ENCODE results near the gene MISP. TPM values are rescaled to one million over a fixed set of nuclear protein-coding genes. Genes with fewer than 3 reads are reported as not detected.

Gene MISP
- total and polyA plus RNA-seq, 7 experiments from 2014 or later, result not detected

DNA sequence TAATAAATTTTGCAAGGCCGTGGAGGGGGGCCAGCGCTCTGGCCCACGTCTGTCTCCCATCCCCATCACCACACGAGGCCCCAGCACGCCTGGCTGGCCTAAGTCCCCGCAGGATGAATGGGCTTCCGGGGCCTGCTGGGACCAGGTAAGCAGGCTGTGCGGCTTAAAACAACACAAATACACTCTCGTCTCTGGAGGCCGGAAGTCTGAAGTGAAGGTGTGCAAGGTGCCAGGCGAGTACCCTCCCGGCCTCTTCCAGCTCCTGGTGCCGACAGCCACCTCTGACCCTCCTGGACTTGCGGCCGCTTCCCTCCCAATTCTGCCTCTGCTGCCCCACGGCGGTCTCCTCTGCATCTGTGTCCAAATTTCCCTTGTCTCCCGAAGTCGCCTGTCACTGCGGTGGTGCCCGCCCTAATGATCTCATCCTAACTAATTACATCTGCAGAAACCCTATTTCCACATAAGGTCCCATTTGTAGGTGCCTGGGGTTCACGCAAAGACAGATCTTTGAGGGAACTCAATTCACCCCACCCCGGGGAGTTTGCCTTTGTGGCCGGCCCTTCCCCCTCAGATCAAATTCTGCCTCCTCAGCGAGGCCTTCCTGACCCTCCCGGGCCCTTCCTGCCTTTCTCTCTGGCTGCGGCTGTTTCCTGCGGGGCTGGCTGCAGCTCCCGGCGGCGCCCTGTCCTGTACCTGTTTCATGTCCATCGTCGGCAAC lies 38.2 kb downstream of the MISP start:
- intact Hi-C loops (cut with micrococcal nuclease), result no loop called here
- Mint-ChIP-seq H3K36me3 (no peaks in the 10 kb centered on the region), H3K4me1 (peaks cover 0 to 7% (median 0%) of the 10 kb centered on the region in 7 donors), H3K27me3 (peaks cover 0 to 11% (median 0%) of the 10 kb centered on the region in 5 donors), H3K4me3 (peak overlapping the region in 2 of 10 donors; percentile 25 to 42), H3K9me3 (no peaks in the 10 kb centered on the region), H3K27ac (peak overlapping the region in 6 of 9 donors; percentile 1 to 92 (median 50))
- ChIA-PET POLR2A (no interaction called here), CTCF (no interaction called here)
- H3K4me1 ChIP-seq (ENCODE audit: control insufficient read depth in 2 of 2, insufficient read depth in 2 of 2, low read length in 2 of 2), result no peaks in the 10 kb centered on the region
- no peak overlapping the region for H3K27ac ChIP-seq (ENCODE audit: low read depth, low read length)
- H3K27me3 ChIP-seq (ENCODE audit: control insufficient read depth in 2 of 2, insufficient read depth in 2 of 2, low read length in 2 of 2), result no peaks in the 10 kb centered on the region
- ATAC-seq, result peak; percentile 18
- DNase-seq, result no peak
- no peak overlapping the region for H3K4me3 ChIP-seq (ENCODE audit: low read length)
- H3K36me3 ChIP-seq (ENCODE audit: control insufficient read depth in 2 of 3, insufficient read depth in 3 of 3, low read length in 3 of 3), result no peaks in the 10 kb centered on the region
- H3K9me3 ChIP-seq (ENCODE audit: control insufficient read depth in 2 of 3, low read length in 3 of 3), result no peaks in the 10 kb centered on the region

DNA sequence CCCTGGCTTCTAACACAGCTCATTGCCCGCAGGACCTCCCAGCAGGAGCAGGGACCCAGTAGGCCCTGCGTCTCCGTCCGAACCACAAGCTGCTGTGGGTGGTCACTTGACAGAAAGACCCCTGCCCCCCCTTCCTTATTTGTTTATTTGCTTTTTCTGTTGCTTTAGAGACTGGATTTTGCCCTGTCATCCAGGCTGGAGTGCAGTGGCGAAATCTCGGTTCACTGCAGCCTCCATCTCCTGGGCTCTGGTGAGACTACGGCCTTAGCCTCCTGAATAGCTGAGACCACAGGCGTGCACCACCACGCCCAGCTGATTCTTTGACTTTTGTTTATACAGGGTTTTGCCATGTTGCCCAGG lies 38.8 kb downstream of the MISP start:
- POLR2A ChIA-PET, result no interaction called here
- no peak overlapping the region for H3K27ac ChIP-seq (ENCODE audit: low read depth, low read length)
- Mint-ChIP-seq H3K27me3 (peaks cover 0 to 11% (median 0%) of the 10 kb centered on the region in 5 donors), H3K4me1 (peaks cover 0 to 7% (median 0%) of the 10 kb centered on the region in 7 donors), H3K9me3 (no peaks in the 10 kb centered on the region), H3K36me3 (no peaks in the 10 kb centered on the region), H3K27ac (peak overlapping the region in 2 of 9 donors; percentile 20 to 41), H3K4me3 (no peak overlapping the region)
- intact Hi-C loops (cut with micrococcal nuclease), result loop anchor here in 1 of 2 donors (10.0 kb wide), 1 partner anchor 455 kb away; the partner anchor contains the start of genes ATP5F1D and MIDN
- CTCF ChIA-PET, result no interaction called here
- H3K4me1 ChIP-seq (ENCODE audit: control insufficient read depth in 2 of 2, insufficient read depth in 2 of 2, low read length in 2 of 2), result no peaks in the 10 kb centered on the region
- no peaks in the 10 kb centered on the region for H3K9me3 ChIP-seq (ENCODE audit: control insufficient read depth in 2 of 3, low read length in 3 of 3)
- no peaks in the 10 kb centered on the region for H3K36me3 ChIP-seq (ENCODE audit: control insufficient read depth in 2 of 3, insufficient read depth in 3 of 3, low read length in 3 of 3)
- no peak for DNase-seq
- H3K27me3 ChIP-seq (ENCODE audit: control insufficient read depth in 2 of 2, insufficient read depth in 2 of 2, low read length in 2 of 2), result no peaks in the 10 kb centered on the region
- ATAC-seq, result no peak
- no peak overlapping the region for H3K4me3 ChIP-seq (ENCODE audit: low read length)

DNA sequence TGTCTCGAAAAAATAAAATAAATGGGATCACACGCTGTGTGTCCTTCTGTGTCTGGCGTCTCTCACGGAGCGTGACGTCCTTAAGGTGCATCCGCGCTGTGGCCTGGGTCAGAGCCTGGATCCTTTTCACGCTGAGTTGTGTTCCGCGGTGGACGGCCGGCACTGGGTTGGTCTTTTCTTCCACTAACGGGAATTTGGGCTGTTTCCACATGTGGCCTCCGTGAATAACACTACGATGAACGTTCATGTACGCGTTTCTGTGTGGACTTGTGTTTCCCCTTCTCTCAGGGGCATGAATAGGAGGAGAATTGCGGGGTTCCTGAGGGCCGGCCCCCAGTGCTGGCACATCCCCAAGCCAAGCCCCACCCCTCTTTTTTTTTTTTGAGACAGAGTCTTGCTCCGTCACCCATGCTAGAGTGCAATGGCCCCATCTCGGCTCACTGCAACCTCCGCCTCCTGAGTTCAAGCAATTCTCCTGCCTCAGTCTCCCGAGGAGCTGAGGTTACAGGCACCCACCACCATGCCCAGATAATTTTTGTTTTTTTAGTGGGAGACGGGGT lies 40.2 kb downstream of the MISP start:
- Mint-ChIP-seq H3K4me3 (no peak overlapping the region), H3K4me1 (peaks cover 0 to 7% (median 0%) of the 10 kb centered on the region in 7 donors), H3K27ac (no peak overlapping the region), H3K9me3 (no peaks in the 10 kb centered on the region), H3K36me3 (no peaks in the 10 kb centered on the region), H3K27me3 (peaks cover 0 to 11% (median 0%) of the 10 kb centered on the region in 5 donors)
- CTCF ChIA-PET, result no interaction called here
- H3K9me3 ChIP-seq (ENCODE audit: control insufficient read depth in 2 of 3, low read length in 3 of 3), result no peaks in the 10 kb centered on the region
- POLR2A ChIA-PET, result no interaction called here
- no peaks in the 10 kb centered on the region for H3K27me3 ChIP-seq (ENCODE audit: control insufficient read depth in 2 of 2, insufficient read depth in 2 of 2, low read length in 2 of 2)
- no peak for DNase-seq
- intact Hi-C loops (cut with micrococcal nuclease), result loop anchor here in 1 of 2 donors (10.0 kb wide), 1 partner anchor 454 kb away; the partner anchor contains the start of genes ATP5F1D and MIDN
- no peak for ATAC-seq
- H3K36me3 ChIP-seq (ENCODE audit: control insufficient read depth in 2 of 3, insufficient read depth in 3 of 3, low read length in 3 of 3), result no peaks in the 10 kb centered on the region
- H3K27ac ChIP-seq (ENCODE audit: low read depth, low read length), result no peak overlapping the region
- H3K4me3 ChIP-seq (ENCODE audit: low read length), result no peak overlapping the region
- peaks cover 0 to 1% of the 10 kb centered on the region in 2 donors for H3K4me1 ChIP-seq (ENCODE audit: control insufficient read depth in 2 of 2, insufficient read depth in 2 of 2, low read length in 2 of 2)

- peaks cover 0 to 11% (median 0%) of the 10 kb centered on the region in 5 donors for H3K27me3 Mint-ChIP-seq
- H3K4me1 Mint-ChIP-seq, result peaks cover 0 to 9% (median 2%) of the 10 kb centered on the region in 7 donors
- H3K27ac ChIP-seq (ENCODE audit: low read depth, low read length), result no peak overlapping the region
- H3K27ac Mint-ChIP-seq, result no peak overlapping the region
- no peak overlapping the region for H3K4me3 Mint-ChIP-seq
- no peak overlapping the region for H3K4me3 ChIP-seq (ENCODE audit: low read length)
- POLR2A ChIA-PET, result no interaction called here
- intact Hi-C loops (cut with micrococcal nuclease), result loop anchor here in 1 of 2 donors (10.0 kb wide), 1 partner anchor 453 kb away; the partner anchor contains the start of genes ATP5F1D and MIDN
- H3K27me3 ChIP-seq (ENCODE audit: control insufficient read depth in 2 of 2, insufficient read depth in 2 of 2, low read length in 2 of 2), result no peaks in the 10 kb centered on the region
- CTCF ChIA-PET, result no interaction called here
- DNase-seq (no peak), ATAC-seq (no peak)
- H3K4me1 ChIP-seq (ENCODE audit: control insufficient read depth in 2 of 2, insufficient read depth in 2 of 2, low read length in 2 of 2), result peaks cover 0 to 5% of the 10 kb centered on the region in 2 donors
- H3K9me3 ChIP-seq (ENCODE audit: control insufficient read depth in 2 of 3, low read length in 3 of 3), result no peaks in the 10 kb centered on the region
- no peaks in the 10 kb centered on the region for H3K36me3 ChIP-seq (ENCODE audit: control insufficient read depth in 2 of 3, insufficient read depth in 3 of 3, low read length in 3 of 3)
- no peaks in the 10 kb centered on the region for H3K9me3 Mint-ChIP-seq
- H3K36me3 Mint-ChIP-seq, result no peaks in the 10 kb centered on the region
These were observed 40.8 kb downstream of the MISP start for GRCh38 chr19:791567-792305.

DNA sequence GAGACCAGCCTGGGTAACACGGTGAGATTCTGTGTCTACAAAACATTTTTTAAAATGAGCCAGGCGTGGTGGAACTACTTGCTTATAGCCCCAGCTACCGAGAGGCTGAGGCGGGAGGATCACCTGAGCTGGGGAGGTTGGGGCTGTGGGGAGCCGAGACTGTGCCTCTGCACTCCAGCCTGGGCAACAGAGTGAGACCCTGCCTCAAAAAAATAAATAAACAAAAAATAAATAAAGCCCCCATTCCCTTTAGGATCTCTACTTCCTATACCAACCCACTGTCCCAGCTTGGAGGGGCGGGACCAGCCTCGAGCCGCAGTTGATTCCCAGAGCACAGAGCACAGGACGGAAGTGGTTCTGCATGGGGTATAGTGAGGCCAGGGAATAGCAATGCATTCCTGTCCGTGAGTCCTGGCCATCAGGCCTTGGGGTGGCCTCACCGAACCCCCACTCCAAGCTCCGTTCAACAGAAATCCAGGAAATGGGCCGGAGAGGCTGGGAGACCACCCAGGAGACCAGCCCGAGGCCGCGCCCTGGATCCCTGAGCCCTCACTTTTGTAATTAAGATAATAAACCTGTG lies 41.5 kb downstream of the MISP start:
- no peaks in the 10 kb centered on the region for H3K36me3 Mint-ChIP-seq
- ATAC-seq (no peak), DNase-seq (no peak)
- ChIA-PET POLR2A (interaction anchor here (0.7 kb wide), 1 partner anchor 68 kb away, joined by 3 read pairs; no protein-coding TSS in a partner anchor), CTCF (no interaction called here)
- no peak overlapping the region for H3K27ac Mint-ChIP-seq
- H3K4me1 Mint-ChIP-seq, result peaks cover 0 to 12% (median 5%) of the 10 kb centered on the region in 7 donors
- no peaks in the 10 kb centered on the region for H3K9me3 Mint-ChIP-seq
- Histone ChIP-seq H3K4me3 (ENCODE audit: low read length) (no peak overlapping the region), H3K4me1 (ENCODE audit: control insufficient read depth in 2 of 2, insufficient read depth in 2 of 2, low read length in 2 of 2) (peaks cover 0 to 5% of the 10 kb centered on the region in 2 donors), H3K9me3 (ENCODE audit: control insufficient read depth in 2 of 3, low read length in 3 of 3) (no peaks in the 10 kb centered on the region), H3K36me3 (ENCODE audit: control insufficient read depth in 2 of 3, insufficient read depth in 3 of 3, low read length in 3 of 3) (no peaks in the 10 kb centered on the region), H3K27ac (ENCODE audit: low read depth, low read length) (no peak overlapping the region), H3K27me3 (ENCODE audit: control insufficient read depth in 2 of 2, insufficient read depth in 2 of 2, low read length in 2 of 2) (no peaks in the 10 kb centered on the region)
- H3K27me3 Mint-ChIP-seq, result peaks cover 0 to 13% (median 0%) of the 10 kb centered on the region in 5 donors
- intact Hi-C loops (cut with micrococcal nuclease), result loop anchor here in 1 of 2 donors (10.0 kb wide), 1 partner anchor 452 kb away; the partner anchor contains the start of genes ATP5F1D and MIDN
- H3K4me3 Mint-ChIP-seq, result peak overlapping the region in 1 of 10 donors; percentile 56

GRCh38 chr19:793806-794205 lies 42.9 kb downstream of the MISP start:
- Histone ChIP-seq H3K9me3 (ENCODE audit: control insufficient read depth in 2 of 3, low read length in 3 of 3) (no peaks in the 10 kb centered on the region), H3K27me3 (ENCODE audit: control insufficient read depth in 2 of 2, insufficient read depth in 2 of 2, low read length in 2 of 2) (no peaks in the 10 kb centered on the region), H3K4me3 (ENCODE audit: low read length) (no peak overlapping the region), H3K4me1 (ENCODE audit: control insufficient read depth in 2 of 2, insufficient read depth in 2 of 2, low read length in 2 of 2) (peaks cover 2 to 5% of the 10 kb centered on the region in 2 donors), H3K27ac (ENCODE audit: low read depth, low read length) (no peak overlapping the region), H3K36me3 (ENCODE audit: control insufficient read depth in 2 of 3, insufficient read depth in 3 of 3, low read length in 3 of 3) (peaks cover 0 to 4% (median 0%) of the 10 kb centered on the region in 3 experiments)
- peaks cover 0 to 12% (median 5%) of the 10 kb centered on the region in 7 donors for H3K4me1 Mint-ChIP-seq
- peaks cover 0 to 4% (median 0%) of the 10 kb centered on the region in 11 donors for H3K9me3 Mint-ChIP-seq
- no peak for DNase-seq
- ChIA-PET POLR2A (no interaction called here), CTCF (no interaction called here)
- no peak overlapping the region for H3K27ac Mint-ChIP-seq
- intact Hi-C loops (cut with micrococcal nuclease), result loop anchor here in 1 of 2 donors (10.0 kb wide), 1 partner anchor 451 kb away; the partner anchor contains the start of genes ATP5F1D and MIDN
- peaks cover 0 to 13% (median 0%) of the 10 kb centered on the region in 5 donors for H3K27me3 Mint-ChIP-seq
- peaks cover 0 to 2% (median 0%) of the 10 kb centered on the region in 5 donors for H3K36me3 Mint-ChIP-seq
- no peak overlapping the region for H3K4me3 Mint-ChIP-seq
- ATAC-seq, result no peak

Measured in naive thymus-derived CD4-positive, alpha-beta T cell (primary cell).